GM12892 (cell line): ENCODE results near the gene PSAPL1.

Experiments used
- POLR2A ChIP-seq: IDR thresholded peaks from 2 replicates; pipeline ENCODE4 v1.6.1; 2011; ENCODE audit warnings: low read depth, low read length, control low read depth
- POLR2AphosphoS5 ChIP-seq: IDR thresholded peaks from 2 replicates; pipeline ENCODE4 v1.6.1; 2011; ENCODE audit warnings: low read depth, low read length, control low read depth
- TAF1 ChIP-seq: IDR thresholded peaks from 2 replicates; pipeline ENCODE4 v1.6.1; 2011; ENCODE audit warnings: low read depth, mild to moderate bottlenecking, control low read depth, low read length, borderline replicate concordance

DNA sequence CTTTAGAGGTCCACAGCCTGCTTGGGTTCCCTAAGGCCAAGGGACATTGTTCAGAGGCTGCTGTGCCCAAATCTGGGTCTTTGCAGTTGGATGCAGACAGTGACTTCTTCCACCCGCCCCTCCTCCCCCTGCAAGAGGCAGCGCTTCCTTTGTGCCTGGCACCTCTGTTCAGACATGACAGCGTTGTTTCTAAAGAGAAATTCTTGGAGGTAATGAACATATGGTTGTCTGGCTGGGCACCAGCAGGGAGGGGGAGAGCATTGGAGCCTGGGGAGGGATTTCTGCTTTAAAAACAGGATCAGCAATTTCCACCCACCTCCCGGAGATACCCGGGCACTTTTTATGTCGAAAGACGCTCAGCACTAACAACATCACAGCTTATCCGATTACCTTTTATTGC is 51.5 kb downstream of the PSAPL1 start:
- TF ChIP-seq POLR2A (no peak), POLR2AphosphoS5 (no peak), TAF1 (no peak)
